ENCODE measurements around the gene PMS1.
"Not testable (repeated sequence)": the region's sequence is repeated elsewhere in the genome, so short reads cannot be mapped to it uniquely, and the experiment has no call there.

PMS1 gene

GRCh38 chr2:189818249-189819038, 34.2 kb downstream of the PMS1 start:
- no peak for DNase-seq (ENCODE audit: low read depth, low spot score)

- DNase-seq (ENCODE audit: low read depth, low spot score), result no peak
Observed at GRCh38 chr2:189819297-189819704, 35.1 kb downstream of the PMS1 start.

GRCh38 chr2:189821953-189822748, 37.9 kb downstream of the PMS1 start:
- no peak for DNase-seq (ENCODE audit: low read depth, low spot score)

- DNase-seq (ENCODE audit: low read depth, low spot score), result no peak
Observed at GRCh38 chr2:189824694-189825396, 40.6 kb downstream of the PMS1 start.

- no peak for DNase-seq (ENCODE audit: low read depth, low spot score)
Observed at GRCh38 chr2:189826039-189826438, 41.8 kb downstream of the PMS1 start.

- DNase-seq (ENCODE audit: low read depth, low spot score), result no peak
Observed at GRCh38 chr2:189829102-189829833, 45.0 kb downstream of the PMS1 start.

- DNase-seq (ENCODE audit: low read depth, low spot score), result no peak
Observed at GRCh38 chr2:189830510-189830909, 46.3 kb downstream of the PMS1 start.

GRCh38 chr2:189834059-189834458, 49.8 kb downstream of the PMS1 start:
- no peak for DNase-seq (ENCODE audit: low read depth, low spot score)

- DNase-seq (ENCODE audit: low read depth, low spot score), result not testable (repeated sequence)
Observed at GRCh38 chr2:189834642-189835041, 50.4 kb downstream of the PMS1 start.

GRCh38 chr2:189835855-189836558, 51.8 kb downstream of the PMS1 start:
- no peak for DNase-seq (ENCODE audit: low read depth, low spot score)

- no peak for DNase-seq (ENCODE audit: low read depth, low spot score)
Observed at GRCh38 chr2:189836644-189837043, 52.4 kb downstream of the PMS1 start.

GRCh38 chr2:189837326-189837725, 53.1 kb downstream of the PMS1 start:
- no peak for DNase-seq (ENCODE audit: low read depth, low spot score)

- DNase-seq (ENCODE audit: low read depth, low spot score), result no peak
Observed at GRCh38 chr2:189841019-189841418, 56.8 kb downstream of the PMS1 start.

GRCh38 chr2:189848276-189848675, 64.0 kb downstream of the PMS1 start:
- DNase-seq (ENCODE audit: low read depth, low spot score), result no peak

- DNase-seq (ENCODE audit: low read depth, low spot score), result no peak
Observed at GRCh38 chr2:189849550-189849949, 65.3 kb downstream of the PMS1 start.

GRCh38 chr2:189851174-189851826, 67.0 kb downstream of the PMS1 start:
- DNase-seq (ENCODE audit: low read depth, low spot score), result no peak

GRCh38 chr2:189854187-189854586, 69.9 kb downstream of the PMS1 start:
- DNase-seq (ENCODE audit: low read depth, low spot score), result no peak

- DNase-seq (ENCODE audit: low read depth, low spot score), result no peak
Observed at GRCh38 chr2:189854940-189855339, 70.7 kb downstream of the PMS1 start.

GRCh38 chr2:189858291-189858690, 74.0 kb downstream of the PMS1 start:
- no peak for DNase-seq (ENCODE audit: low read depth, low spot score)

GRCh38 chr2:189860161-189860560, 75.9 kb downstream of the PMS1 start:
- no peak for DNase-seq (ENCODE audit: low read depth, low spot score)

Measured in activated CD4-positive, CD25-positive, alpha-beta regulatory T cell treated with anti-CD3 and anti-CD28 coated beads, Interleukin-2, amount 50 U/mL, for 16 hours (primary cell).